ENCODE measurements around the gene ANKK1.

The ANKK1 gene

DNA sequence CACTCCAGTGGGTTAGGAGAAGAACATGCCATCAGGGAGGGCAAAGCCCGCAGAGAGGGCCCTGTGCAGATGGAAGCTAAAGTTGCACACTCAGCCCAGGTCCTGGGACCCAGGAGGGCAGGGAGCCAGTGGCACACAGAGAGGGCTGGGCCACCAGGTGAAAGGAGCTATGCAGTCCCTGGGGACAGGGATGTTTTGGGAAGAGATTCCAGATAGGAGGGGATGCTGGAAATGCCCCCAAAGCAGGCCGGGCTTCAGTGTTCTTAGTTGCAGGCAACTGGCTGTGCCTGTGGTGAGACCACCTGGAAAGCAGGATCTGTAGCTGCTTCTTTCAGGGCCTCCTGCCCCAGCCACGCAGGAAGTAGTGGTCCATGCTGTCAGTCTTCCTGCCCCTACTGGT, 19.6 kb downstream of the ANKK1 start:
- no peak for DNase-seq (ENCODE audit: low read depth in 1 of 2, low spot score in 1 of 2)

- DNase-seq (ENCODE audit: low read depth in 1 of 2, low spot score in 1 of 2), result no peak
These were observed 20.6 kb downstream of the ANKK1 start for GRCh38 chr11:113408206-113408605.

DNA sequence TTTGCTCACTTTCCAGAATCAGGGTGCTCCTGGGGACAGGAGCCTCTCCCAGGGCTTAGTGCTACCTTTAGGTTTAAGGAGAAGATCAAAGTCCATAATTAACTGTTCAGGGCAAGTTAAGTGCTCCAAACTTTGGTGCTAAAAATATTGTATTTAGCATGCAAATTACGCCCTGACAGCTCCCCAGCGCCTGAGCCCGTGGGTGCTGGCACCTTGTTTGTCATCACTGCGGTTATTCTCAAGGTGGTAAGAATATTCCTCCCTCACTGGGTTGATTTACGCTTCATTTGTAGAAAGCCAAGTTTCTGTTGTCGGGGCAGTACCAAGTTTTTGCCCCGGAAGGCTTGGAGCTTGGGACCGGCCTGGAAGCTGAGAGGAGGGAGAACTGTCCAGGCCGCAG, 21.3 kb downstream of the ANKK1 start:
- no peak for DNase-seq (ENCODE audit: low read depth in 1 of 2, low spot score in 1 of 2)

DNA sequence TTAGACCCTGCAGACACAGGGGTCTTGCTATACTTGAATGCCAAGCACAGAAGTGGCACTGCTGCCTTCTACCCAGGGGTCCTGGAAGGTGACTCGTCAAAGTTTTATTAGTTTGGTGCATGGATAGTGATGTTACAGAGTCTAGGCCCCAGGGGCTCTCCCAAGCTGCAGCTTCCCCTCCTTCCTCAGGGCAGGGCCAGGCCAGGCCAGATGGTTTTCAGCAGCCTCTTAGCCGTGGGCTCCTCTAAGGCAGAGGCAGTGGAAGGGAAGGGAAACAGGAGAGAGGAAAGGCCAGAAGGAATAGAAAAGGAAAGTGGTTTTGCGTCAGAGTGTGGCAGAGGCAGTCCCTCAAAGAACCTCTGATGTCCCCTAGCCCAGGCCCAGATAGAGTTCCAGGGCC, 21.9 kb downstream of the ANKK1 start:
- no peak for DNase-seq (ENCODE audit: low read depth in 1 of 2, low spot score in 1 of 2)

DNA sequence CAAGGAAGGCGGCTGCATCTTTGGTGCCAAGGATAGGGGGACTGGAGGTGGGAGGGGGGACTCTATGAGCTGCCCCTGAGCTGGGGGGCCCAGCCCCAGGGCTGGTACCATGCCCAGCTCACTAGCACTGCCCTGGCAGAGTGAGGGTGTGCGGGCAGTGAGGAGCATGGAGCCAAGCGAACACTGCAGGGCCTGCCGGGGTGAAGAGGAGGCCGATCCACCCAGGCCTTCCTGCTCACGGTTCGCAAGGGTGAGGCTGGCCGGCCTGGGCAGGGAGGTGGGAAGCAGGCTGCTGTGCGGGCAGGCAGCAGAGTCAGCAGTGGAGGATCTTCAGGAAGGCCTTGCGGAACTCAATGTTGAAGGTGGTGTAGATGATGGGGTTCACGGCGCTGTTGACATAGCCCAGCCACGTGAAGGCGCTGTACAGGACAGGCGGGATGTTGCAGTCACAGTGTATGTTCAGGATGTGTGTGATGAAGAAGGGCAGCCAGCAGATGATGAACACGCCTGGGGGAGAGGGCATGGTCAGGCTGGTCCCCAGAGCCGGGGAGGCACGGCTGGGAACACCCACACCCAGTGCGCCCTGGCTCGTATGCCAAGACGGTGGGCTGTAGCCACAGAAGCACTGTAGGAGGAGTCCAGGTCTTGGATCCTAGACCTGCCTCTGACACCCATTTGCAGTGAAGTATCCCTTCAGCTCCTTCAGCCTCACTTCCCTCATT, 23.0 kb downstream of the ANKK1 start:
- DNase-seq (ENCODE audit: low read depth in 1 of 2, low spot score in 1 of 2), result no peak

GRCh38 chr11:113411536-113411935, 24.0 kb downstream of the ANKK1 start:
- DNase-seq (ENCODE audit: low read depth in 1 of 2, low spot score in 1 of 2), result no peak

GRCh38 chr11:113412675-113413074, 25.1 kb downstream of the ANKK1 start:
- no peak for DNase-seq (ENCODE audit: low read depth in 1 of 2, low spot score in 1 of 2)

GRCh38 chr11:113415343-113415742, 27.8 kb downstream of the ANKK1 start:
- no peak for DNase-seq (ENCODE audit: low read depth in 1 of 2, low spot score in 1 of 2)

GRCh38 chr11:113417428-113417827, 29.8 kb downstream of the ANKK1 start:
- no peak for DNase-seq (ENCODE audit: low read depth in 1 of 2, low spot score in 1 of 2)

DNA sequence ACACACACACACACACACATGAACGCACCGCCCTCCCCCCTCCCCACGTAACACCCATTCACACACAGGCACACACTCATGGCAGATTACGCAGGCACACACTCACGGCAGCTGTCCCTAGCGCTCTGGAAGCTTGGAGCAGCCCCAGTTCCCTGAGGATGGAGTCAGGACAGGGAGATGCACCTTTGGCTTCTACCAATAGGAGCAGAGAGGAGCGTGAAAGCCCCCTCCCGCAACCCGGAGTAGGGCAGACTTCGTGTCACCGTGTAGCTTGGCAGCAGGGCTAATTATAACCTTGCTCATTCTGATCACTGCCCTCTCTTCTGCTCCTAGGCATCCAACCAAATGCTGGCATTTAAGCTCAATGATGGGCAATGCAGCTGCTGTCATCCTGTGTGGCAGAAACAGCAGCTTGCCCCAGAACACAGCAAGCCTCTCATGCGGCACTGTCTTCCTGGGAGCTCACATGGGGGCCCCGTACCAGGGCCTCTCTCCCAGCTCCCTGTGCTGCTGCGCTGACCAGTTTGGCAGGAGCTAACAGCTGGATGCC, 31.9 kb downstream of the ANKK1 start:
- no peak for DNase-seq (ENCODE audit: low read depth in 1 of 2, low spot score in 1 of 2)

- no peak for DNase-seq (ENCODE audit: low read depth in 1 of 2, low spot score in 1 of 2)
These were observed 33.2 kb downstream of the ANKK1 start for GRCh38 chr11:113420808-113421207.

- DNase-seq (ENCODE audit: low read depth in 1 of 2, low spot score in 1 of 2), result no peak
These were observed 39.1 kb downstream of the ANKK1 start for GRCh38 chr11:113426686-113427085.

DNA sequence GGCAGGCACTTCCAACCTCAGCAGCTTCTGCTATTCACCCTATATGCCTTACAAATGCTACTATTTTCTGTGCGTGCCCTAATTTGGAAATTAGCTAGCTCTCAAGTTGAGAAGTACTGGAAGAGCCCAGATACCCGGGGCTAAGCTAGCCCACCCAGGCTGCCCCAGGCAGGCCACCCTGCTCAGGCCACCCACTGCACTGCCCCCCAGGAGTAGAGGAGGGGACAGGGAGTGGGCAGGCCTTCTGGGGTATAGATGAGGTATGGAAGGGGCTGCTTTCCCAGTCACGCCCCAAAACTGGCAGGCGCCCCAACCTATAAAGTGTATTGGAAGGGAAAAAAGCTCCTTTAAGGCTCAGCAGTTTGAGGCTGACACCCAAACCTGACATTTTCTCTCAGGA, 44.2 kb downstream of the ANKK1 start:
- no peak for DNase-seq (ENCODE audit: low read depth in 1 of 2, low spot score in 1 of 2)

GRCh38 chr11:113435190-113435968, 47.8 kb downstream of the ANKK1 start:
- no peak for DNase-seq (ENCODE audit: low read depth in 1 of 2, low spot score in 1 of 2)

DNA sequence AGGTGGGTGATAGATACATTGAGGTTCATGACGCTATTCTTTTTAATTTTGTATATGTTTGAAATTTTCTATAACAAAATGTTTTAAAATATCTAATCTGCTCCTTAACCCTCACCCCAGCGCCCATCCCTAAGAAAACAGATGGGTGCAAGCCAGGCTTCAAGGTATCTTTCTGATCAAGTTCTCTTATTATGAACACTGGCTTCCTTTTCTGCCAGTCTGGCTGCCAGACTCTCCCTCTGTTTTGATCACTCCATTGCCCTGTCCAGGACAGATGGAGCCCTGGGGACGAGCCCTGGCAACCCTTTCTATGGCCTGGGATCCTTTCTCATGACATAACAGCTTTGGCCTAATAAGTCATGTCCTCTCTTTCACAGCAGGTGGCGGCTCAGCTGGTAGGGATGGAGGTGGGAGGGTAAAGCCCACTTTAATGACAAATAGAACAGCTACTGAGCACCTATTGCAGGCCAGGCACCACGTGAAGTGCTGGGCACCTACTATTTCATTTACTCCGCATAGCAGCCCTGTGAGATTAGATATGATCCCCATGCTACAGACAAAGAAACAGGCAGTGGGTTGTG, 49.2 kb downstream of the ANKK1 start:
- DNase-seq (ENCODE audit: low read depth in 1 of 2, low spot score in 1 of 2), result no peak

GRCh38 chr11:113440816-113441215, 53.2 kb downstream of the ANKK1 start:
- no peak for DNase-seq (ENCODE audit: low read depth in 1 of 2, low spot score in 1 of 2)

DNA sequence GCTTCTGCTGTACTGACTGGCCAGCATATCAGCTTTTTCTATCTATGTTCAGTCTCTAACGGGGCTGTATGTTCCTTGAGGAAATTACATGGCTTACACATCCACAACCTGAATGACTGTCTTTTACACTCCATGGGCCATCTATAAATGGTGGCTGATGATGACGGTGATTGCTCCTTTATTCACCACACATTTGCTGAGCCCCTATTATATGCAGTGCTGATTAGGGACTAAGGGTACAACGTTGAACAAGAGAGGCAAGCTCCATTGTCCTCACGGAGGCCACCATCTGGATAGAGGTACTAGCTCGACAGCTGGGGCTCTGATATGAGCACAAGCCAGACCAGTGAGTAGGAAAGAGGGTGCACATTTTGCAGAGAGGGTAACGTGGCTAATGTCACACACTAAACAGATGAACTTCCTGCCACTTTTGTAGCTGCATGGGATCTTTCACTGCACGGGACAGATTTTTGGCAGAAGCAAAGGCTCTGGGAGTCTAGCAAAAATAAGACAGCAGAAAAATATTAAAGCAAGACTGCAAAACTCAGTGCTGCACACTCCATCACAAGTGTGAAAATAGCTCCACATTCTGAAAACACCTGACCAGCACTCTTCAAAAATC, 57.0 kb downstream of the ANKK1 start:
- no peak for DNase-seq (ENCODE audit: low read depth in 1 of 2, low spot score in 1 of 2)

- no peak for DNase-seq (ENCODE audit: low read depth in 1 of 2, low spot score in 1 of 2)
These were observed 58.5 kb downstream of the ANKK1 start for GRCh38 chr11:113446112-113446511.

DNA sequence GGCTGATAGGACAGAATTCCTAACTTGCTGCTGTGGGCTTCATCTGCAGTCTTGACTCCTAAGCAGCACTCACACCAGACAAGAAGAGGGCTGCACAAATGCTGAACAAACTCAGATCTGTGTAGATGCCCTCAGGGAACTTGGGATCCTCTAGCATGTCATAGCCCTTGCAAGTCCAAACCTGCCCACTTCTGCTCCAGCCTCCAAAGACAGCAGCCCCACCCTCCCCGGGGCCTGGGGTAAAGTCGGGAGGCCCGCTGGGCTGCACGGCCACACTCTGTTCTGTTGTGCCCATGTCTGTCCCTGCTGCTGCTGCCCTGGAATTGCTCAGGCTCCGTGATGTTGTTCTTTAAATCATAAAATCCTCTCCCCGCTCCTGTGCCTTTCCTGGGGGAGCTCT, 59.4 kb downstream of the ANKK1 start:
- DNase-seq (ENCODE audit: low read depth in 1 of 2, low spot score in 1 of 2), result no peak

DNA sequence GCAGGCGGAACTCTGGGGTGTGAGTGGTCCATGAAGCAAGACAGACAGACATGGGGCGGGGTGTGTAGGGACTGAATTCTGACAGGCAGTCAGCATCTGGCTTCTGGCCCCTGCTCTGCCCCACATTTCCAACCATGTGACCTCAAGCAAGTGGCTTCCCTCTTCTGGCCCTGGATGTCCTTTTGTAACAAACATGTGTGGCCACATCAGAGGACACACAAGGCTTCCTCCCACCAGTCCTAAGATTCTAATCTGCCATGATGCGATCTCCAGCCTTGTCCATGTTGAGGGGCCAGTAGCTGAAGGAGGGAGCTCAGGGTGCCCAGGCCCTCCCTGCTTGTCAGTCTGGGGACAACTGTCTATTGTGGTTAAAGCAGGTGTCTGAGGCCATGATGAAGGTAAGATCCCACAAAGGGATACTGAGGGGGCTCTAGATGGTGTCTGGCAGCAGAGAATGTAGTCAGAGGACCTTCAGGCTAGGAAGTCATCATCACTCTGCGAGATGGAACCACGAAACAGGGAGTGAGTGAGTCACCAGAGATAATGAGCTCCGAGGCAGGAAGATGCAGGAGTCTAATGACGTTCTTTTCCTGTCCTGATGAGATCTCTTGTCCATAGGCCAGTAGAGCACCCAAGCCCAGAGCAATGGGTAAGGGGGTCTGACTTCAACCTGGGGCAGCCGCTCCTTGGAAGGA, 60.2 kb downstream of the ANKK1 start:
- DNase-seq (ENCODE audit: low read depth in 1 of 2, low spot score in 1 of 2), result no peak

DNA sequence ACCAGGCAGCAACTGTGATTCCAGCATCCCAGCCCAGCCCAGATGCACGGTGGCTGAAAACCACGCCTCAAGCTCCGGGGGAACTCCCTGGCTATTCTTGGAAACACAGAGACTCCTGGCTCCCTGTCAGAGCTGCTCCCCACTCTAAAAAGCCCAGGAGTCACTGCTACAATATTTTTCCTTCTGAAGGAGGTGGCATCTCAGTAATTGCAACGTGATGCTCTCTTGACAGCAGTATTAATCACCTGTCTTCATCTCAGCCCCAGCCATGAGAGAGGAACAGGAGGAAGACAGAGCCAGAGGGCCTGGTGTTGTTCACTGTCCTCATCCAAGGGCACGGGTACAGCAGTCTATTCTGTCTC, 60.7 kb downstream of the ANKK1 start:
- no peak for DNase-seq (ENCODE audit: low read depth in 1 of 2, low spot score in 1 of 2)

All from activated CD4-positive, alpha-beta T cell treated with anti-CD3 and anti-CD28 coated beads, Interleukin-2, amount 50 U/mL, for 24 hours (primary cell).